Stomach (tissue), 9 donors: ENCODE data around the gene MAEA. TPM values are rescaled to one million over a fixed set of nuclear protein-coding genes. Genes with fewer than 3 reads are reported as not detected.
"Not testable (repeated sequence)": the region's sequence is repeated elsewhere in the genome, so short reads cannot be mapped to it uniquely, and the experiment has no call there.

Experiments used
- DNase-seq, 2 donors: peaks; one replicate each; pipeline versions ENCODE4 v3.0.0 to v3.0.0-alpha.2; 2013 to 2019
- H3K27ac ChIP-seq, 5 donors: fragments of 200-600 bp in 4 of 5; sonication (generic) in 4 of 5; one replicate each; pipeline ENCODE4 v1.5.1; 2013 to 2019; ENCODE audit warnings: mild to moderate bottlenecking in 1 of 5, moderate library complexity in 1 of 5
- H3K27me3 ChIP-seq, 3 donors: fragments of 200-600 bp; sonication (generic); one replicate each; pipeline ENCODE4 v1.5.1; 2017 to 2019; ENCODE audit warnings: mixed run types in 1 of 3
- H3K36me3 ChIP-seq, 4 donors: fragments of 200-600 bp; sonication (generic); 1 replicate in 3 of 4; 2 replicates in 1 of 4; pipeline ENCODE4 v1.5.1; 2016 to 2019
- H3K4me1 ChIP-seq, 4 donors: fragments of 200-600 bp; sonication (generic); one replicate each; pipeline ENCODE4 v1.5.1; 2016 to 2019
- H3K4me3 ChIP-seq, 4 donors: fragments of 200-600 bp; sonication (generic) in 3 of 4; one replicate each; pipeline ENCODE4 v1.5.1; 2016 to 2019; ENCODE audit warnings: mild to moderate bottlenecking in 1 of 4
- H3K9me3 ChIP-seq, 4 donors: fragments of 200-600 bp; sonication (generic); one replicate each; pipeline ENCODE4 v1.5.1; 2016 to 2019
- CTCF ChIP-seq, 7 experiments: fragments of 450-650 bp in 4 of 7; fragments of 200-600 bp in 3 of 7; sonication (generic) in 3 of 7; IDR thresholded peaks; one replicate each; pipeline ENCODE4 v1.5.1; 2016 to 2019; ENCODE audit warnings: antibody characterized with exemption in 7 of 7, control low read depth in 2 of 7, mild to moderate bottlenecking in 1 of 7
- EP300 ChIP-seq: sonication (generic); formaldehyde crosslinking; IDR thresholded peaks from one replicate; pipeline ENCODE4 v1.6.1; 2017; ENCODE audit warnings: antibody characterized with exemption
- POLR2A ChIP-seq, 4 donors: fragments of 450-650 bp; IDR thresholded peaks; one replicate each; pipeline ENCODE4 v1.6.1; 2016; ENCODE audit warnings: antibody characterized with exemption in 4 of 4, control low read depth in 2 of 4, mild to moderate bottlenecking in 1 of 4, moderate library complexity in 1 of 4
- POLR2AphosphoS5 ChIP-seq, 3 donors: sonication (generic); formaldehyde crosslinking; IDR thresholded peaks; one replicate each; pipeline ENCODE4 v1.6.1; 2016; ENCODE audit warnings: antibody characterized with exemption in 3 of 3
- WGBS, 5 donors: extraction: QIAGEN DNeasy Blood & Tissue Kit in 3 of 5; methylation state at CpG; one replicate each; pipeline versions ENCODE4 v1.1.5 to v1.1.7; 2013 to 2018; 5-methylcytosine and 5-hydroxymethylcytosine counted together
- intact Hi-C: fragments of 100-400 bp; cut with DNase I; formaldehyde crosslinking; loops from one replicate; pipeline ENCODE4 v1.15.1; 2023; ENCODE audit warnings: low total_unique reads
- polyA plus RNA-seq, 3 donors: library from polyadenylated mRNA; stranded (reverse); fragments of 200-250 nt; gene quantifications; one replicate each; pipeline ENCODE4 v1.2.3, GENCODE V29; 2013
- total RNA-seq, 5 donors: library from RNA; depleted of rRNA; stranded (reverse); fragments of >200 nt; gene quantifications; one replicate each; pipeline versions ENCODE4 v1.1.0 to v1.2.3, GENCODE V29; 2014 to 2016
- donor health status: healthy with polysubstance abuse.
- donor health status: Bipolar disorder and iron deficiency.
- donor health status: healthy.

Gene MAEA
- total and polyA plus RNA-seq, 8 donors: 34.0 to 295 (median 63.0) TPM

GRCh38 chr4:1323635-1324442 is 34.1 kb downstream of the MAEA start:
- intact Hi-C loops: no loop called here
- TF ChIP-seq EP300 (no peak), POLR2A (IDR thresholded peaks at IDR 0.05) (no peak), POLR2AphosphoS5 (IDR thresholded peaks at IDR 0.05) (no peak), CTCF (IDR thresholded peaks at IDR 0.05) (no peak)
- Histone ChIP-seq H3K27ac (no peak overlapping the region), H3K27me3 (no peaks in the 10 kb centered on the region), H3K4me3 (no peak overlapping the region), H3K9me3 (no peaks in the 10 kb centered on the region), H3K36me3 (peaks cover 48 to 95% (median 86%) of the 10 kb centered on the region in 4 donors), H3K4me1 (peaks cover 0 to 4% (median under 1%) of the 10 kb centered on the region in 4 donors)
- 87 to 97% (median 94%) methylated on average over 8 to 11 of the region's 11 CpGs for WGBS, 5 donors
- DNase-seq: no peak

- not testable (repeated sequence) for H3K27ac ChIP-seq
Measured at GRCh38 chr4:1324443-1325175, 34.9 kb downstream of the MAEA start.

GRCh38 chr4:1325176-1325480 is 35.4 kb downstream of the MAEA start:
- peaks cover 46 to 95% (median 87%) of the 10 kb centered on the region in 4 donors for H3K36me3 ChIP-seq
- WGBS, 5 donors: 95 to 100% (median 96%) methylated on average over 11 of the region's 11 CpGs
- no peak overlapping the region for H3K4me3 ChIP-seq
- no peaks in the 10 kb centered on the region for H3K9me3 ChIP-seq
- intact Hi-C loops: no loop called here
- H3K27me3 ChIP-seq: no peaks in the 10 kb centered on the region
- no peak overlapping the region for H3K27ac ChIP-seq
- DNase-seq: no peak
- H3K4me1 ChIP-seq: peaks cover 0 to 15% (median 7%) of the 10 kb centered on the region in 4 donors
- no peak for TF ChIP-seq CTCF (IDR thresholded peaks at IDR 0.05)
- TF ChIP-seq EP300: no peak
- TF ChIP-seq POLR2A (IDR thresholded peaks at IDR 0.05): no peak
- no peak for TF ChIP-seq POLR2AphosphoS5 (IDR thresholded peaks at IDR 0.05)

More at GRCh38 chr4:1324443-1325175, 34.9 kb downstream of the MAEA start:
- peaks cover 46 to 95% (median 86%) of the 10 kb centered on the region in 4 donors for H3K36me3 ChIP-seq
- WGBS, 5 donors: 92 to 97% (median 96%) methylated on average over 20 of the region's 20 CpGs
- DNase-seq, H3K4me3 ChIP-seq, H3K27me3 ChIP-seq, H3K9me3 ChIP-seq, intact Hi-C loops: not testable (repeated sequence)
- peaks cover 0 to 11% (median 4%) of the 10 kb centered on the region in 4 donors for H3K4me1 ChIP-seq

GRCh38 chr4:1325681-1326635 is 36.3 kb downstream of the MAEA start:
- H3K4me3 ChIP-seq: no peak overlapping the region
- no peak for TF ChIP-seq CTCF (IDR thresholded peaks at IDR 0.05)
- no peak for TF ChIP-seq POLR2A (IDR thresholded peaks at IDR 0.05)
- TF ChIP-seq POLR2AphosphoS5 (IDR thresholded peaks at IDR 0.05): no peak
- no peak for TF ChIP-seq EP300
- intact Hi-C loops: no loop called here
- H3K36me3 ChIP-seq: peaks cover 50 to 95% (median 89%) of the 10 kb centered on the region in 4 donors
- 87 to 92% (median 88%) methylated on average over 28 to 35 of the region's 35 CpGs for WGBS, 5 donors
- peaks cover 0 to 17% (median 8%) of the 10 kb centered on the region in 4 donors for H3K4me1 ChIP-seq
- no peaks in the 10 kb centered on the region for H3K27me3 ChIP-seq
- no peaks in the 10 kb centered on the region for H3K9me3 ChIP-seq
- no peak overlapping the region for H3K27ac ChIP-seq
- DNase-seq: no peak
